Calu3 (cell line): ENCODE results near the gene SYNM. TPM values are rescaled to one million over a fixed set of nuclear protein-coding genes. Genes with fewer than 3 reads are reported as not detected.

ENCODE experiments used
- BruUV-seq: library from RNA; stranded (reverse); fragments of 400-500 nt; replicated peaks from 2 replicates; lab custom pipeline; 2021; lab: Mats Ljungman, UMichigan
- CTCF ChIA-PET: fragments of 300-600 bp; sonication (Branson Sonifier 250); formaldehyde crosslinking; loops from one replicate; lab custom pipeline; 2022; ENCODE audit warnings: antibody characterized with exemption; lab: Charles Lee
- DNase-seq: peaks from one replicate; pipeline ENCODE4 v3.0.0; 2022
- H3K27ac Mint-ChIP-seq: one replicate; pipeline ENCODE4 v1.8.0; 2022; ENCODE audit warnings: mixed read lengths; ENCODE audit not compliant: unreplicated experiment
- H3K27me3 Mint-ChIP-seq: one replicate; pipeline ENCODE4 v1.8.0; 2022; ENCODE audit warnings: mixed read lengths; ENCODE audit not compliant: unreplicated experiment
- H3K36me3 Mint-ChIP-seq: one replicate; pipeline ENCODE4 v1.8.0; 2022; ENCODE audit warnings: mild to moderate bottlenecking, moderate library complexity, mixed read lengths; ENCODE audit not compliant: insufficient read depth, unreplicated experiment
- H3K4me1 Mint-ChIP-seq: one replicate; pipeline ENCODE4 v1.8.0; 2022; ENCODE audit warnings: mild to moderate bottlenecking, low read depth, mixed read lengths; ENCODE audit not compliant: unreplicated experiment
- H3K4me3 Mint-ChIP-seq: one replicate; pipeline ENCODE4 v1.8.0; 2022; ENCODE audit warnings: mild to moderate bottlenecking, low read depth, moderate library complexity, mixed read lengths; ENCODE audit not compliant: unreplicated experiment
- H3K9me3 Mint-ChIP-seq: one replicate; pipeline ENCODE4 v1.8.0; 2022; ENCODE audit warnings: low read depth, mixed read lengths; ENCODE audit not compliant: unreplicated experiment
- intact Hi-C: fragments of 100-400 bp; cut with micrococcal nuclease; formaldehyde crosslinking; loops from one replicate; pipeline ENCODE4 v1.10.0; 2022; ENCODE audit not compliant: unreplicated experiment
- total RNA-seq: library from RNA; stranded (reverse); gene quantifications from 2 replicates; pipeline ENCODE4 v1.2.3, GENCODE V29; 2022
- TF ChIP-seq, protein P1 (sequence below): fragments of 200-600 bp; IDR thresholded peaks from one replicate; pipeline ENCODE4 v1.8.0; 2022; ENCODE audit warnings: antibody characterized with exemption; ENCODE audit not compliant: unreplicated experiment

The SYNM gene
- total RNA-seq, 1 experiment from 2014 or later: 7.8 TPM

DNA sequence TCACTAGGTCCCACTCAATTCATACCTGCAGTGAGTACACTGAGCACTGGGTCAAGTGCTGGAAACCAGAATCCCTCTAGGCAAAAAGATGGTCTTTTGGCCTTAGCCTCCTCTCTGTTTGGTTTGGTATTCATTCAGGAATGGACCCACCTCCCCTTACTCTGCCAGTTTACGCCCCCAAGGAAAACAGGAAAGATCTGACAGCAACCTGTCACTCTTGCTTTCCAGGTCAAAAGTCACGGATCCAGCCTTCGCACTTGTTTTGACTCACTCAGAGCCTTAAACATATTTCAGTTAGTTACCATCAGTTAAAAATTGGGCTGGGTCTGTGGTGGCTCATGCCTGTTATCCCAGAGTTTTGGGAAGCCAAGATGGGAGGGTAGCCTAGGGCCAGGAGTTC is 68.1 kb downstream of the SYNM start:
- H3K27me3 Mint-ChIP-seq: no peaks in the 10 kb centered on the region
- intact Hi-C loops: no loop called here
- no peaks in the 10 kb centered on the region for H3K9me3 Mint-ChIP-seq
- TF ChIP-seq, protein P1, sequence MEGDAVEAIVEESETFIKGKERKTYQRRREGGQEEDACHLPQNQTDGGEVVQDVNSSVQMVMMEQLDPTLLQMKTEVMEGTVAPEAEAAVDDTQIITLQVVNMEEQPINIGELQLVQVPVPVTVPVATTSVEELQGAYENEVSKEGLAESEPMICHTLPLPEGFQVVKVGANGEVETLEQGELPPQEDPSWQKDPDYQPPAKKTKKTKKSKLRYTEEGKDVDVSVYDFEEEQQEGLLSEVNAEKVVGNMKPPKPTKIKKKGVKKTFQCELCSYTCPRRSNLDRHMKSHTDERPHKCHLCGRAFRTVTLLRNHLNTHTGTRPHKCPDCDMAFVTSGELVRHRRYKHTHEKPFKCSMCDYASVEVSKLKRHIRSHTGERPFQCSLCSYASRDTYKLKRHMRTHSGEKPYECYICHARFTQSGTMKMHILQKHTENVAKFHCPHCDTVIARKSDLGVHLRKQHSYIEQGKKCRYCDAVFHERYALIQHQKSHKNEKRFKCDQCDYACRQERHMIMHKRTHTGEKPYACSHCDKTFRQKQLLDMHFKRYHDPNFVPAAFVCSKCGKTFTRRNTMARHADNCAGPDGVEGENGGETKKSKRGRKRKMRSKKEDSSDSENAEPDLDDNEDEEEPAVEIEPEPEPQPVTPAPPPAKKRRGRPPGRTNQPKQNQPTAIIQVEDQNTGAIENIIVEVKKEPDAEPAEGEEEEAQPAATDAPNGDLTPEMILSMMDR: no peak
- H3K4me1 Mint-ChIP-seq: no peaks in the 10 kb centered on the region
- BruUV-seq: no TSS peak
- no peaks in the 10 kb centered on the region for H3K36me3 Mint-ChIP-seq
- H3K27ac Mint-ChIP-seq: no peak overlapping the region
- H3K4me3 Mint-ChIP-seq: no peak overlapping the region
- no peak for DNase-seq
- CTCF ChIA-PET: no interaction called here

DNA sequence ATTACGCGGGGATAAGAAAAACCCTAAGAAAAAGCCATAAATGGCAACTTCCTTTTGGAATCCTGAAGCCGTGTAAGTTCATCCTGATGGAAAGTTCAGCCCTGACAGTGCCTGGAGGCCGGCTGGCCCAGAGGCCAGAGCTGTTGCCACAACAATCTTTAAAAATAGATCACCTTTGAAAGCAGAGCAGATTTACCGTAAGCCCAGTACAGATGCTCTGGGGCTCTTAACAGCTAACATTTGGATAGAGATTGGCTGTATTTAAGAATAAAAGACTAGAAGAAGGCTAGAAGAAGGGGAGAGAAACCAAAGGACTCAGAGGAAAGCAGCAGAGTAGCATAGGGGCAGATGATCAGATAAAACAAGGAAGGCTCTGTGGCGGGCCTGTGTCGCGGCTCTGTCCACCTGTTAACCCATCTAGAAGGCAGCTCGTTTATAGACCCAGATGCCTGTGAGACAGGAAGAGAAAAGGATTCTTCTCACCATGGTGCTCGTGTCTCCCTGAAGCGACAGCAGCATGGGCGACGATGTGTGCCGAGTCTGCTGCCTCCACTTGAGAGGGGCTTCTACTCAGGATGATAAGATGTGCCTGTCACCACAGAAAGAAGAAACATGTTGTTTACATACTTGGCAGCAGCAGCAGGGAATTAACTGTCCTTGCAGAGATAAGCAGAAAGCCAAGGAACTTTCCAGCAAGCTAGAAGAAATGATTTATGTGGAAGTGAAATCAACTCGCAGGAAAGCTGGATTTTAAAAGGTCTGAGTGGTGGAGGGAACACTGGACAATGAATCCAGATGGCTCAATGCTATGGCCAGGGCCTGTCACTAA is 69.9 kb downstream of the SYNM start:
- no peak overlapping the region for H3K4me3 Mint-ChIP-seq
- no peaks in the 10 kb centered on the region for H3K36me3 Mint-ChIP-seq
- CTCF ChIA-PET: no interaction called here
- BruUV-seq: no TSS peak
- intact Hi-C loops: no loop called here
- no peak overlapping the region for H3K27ac Mint-ChIP-seq
- H3K4me1 Mint-ChIP-seq: no peaks in the 10 kb centered on the region
- no peaks in the 10 kb centered on the region for H3K27me3 Mint-ChIP-seq
- no peaks in the 10 kb centered on the region for H3K9me3 Mint-ChIP-seq
- DNase-seq: no peak
- TF ChIP-seq, protein P1: no peak

GRCh38 chr15:99176757-99177156 is 71.9 kb downstream of the SYNM start:
- Mint-ChIP-seq H3K27me3 (no peaks in the 10 kb centered on the region), H3K4me1 (no peaks in the 10 kb centered on the region), H3K4me3 (no peak overlapping the region), H3K27ac (no peak overlapping the region), H3K9me3 (no peaks in the 10 kb centered on the region), H3K36me3 (no peaks in the 10 kb centered on the region)
- no peak for DNase-seq
- no TSS peak for BruUV-seq
- CTCF ChIA-PET: no interaction called here
- TF ChIP-seq, protein P1: no peak
- intact Hi-C loops: no loop called here

- CTCF ChIA-PET: no interaction called here
- H3K4me1 Mint-ChIP-seq: no peaks in the 10 kb centered on the region
- no peaks in the 10 kb centered on the region for H3K9me3 Mint-ChIP-seq
- H3K27ac Mint-ChIP-seq: no peak overlapping the region
- BruUV-seq: no TSS peak
- no peak for DNase-seq
- H3K36me3 Mint-ChIP-seq: no peaks in the 10 kb centered on the region
- no peak overlapping the region for H3K4me3 Mint-ChIP-seq
- H3K27me3 Mint-ChIP-seq: no peaks in the 10 kb centered on the region
- TF ChIP-seq, protein P1: no peak
- intact Hi-C loops: no loop called here
Observed at GRCh38 chr15:99177679-99178078, 72.8 kb downstream of the SYNM start.
